Adrenal gland (tissue), 12 donors: Measurements from ENCODE around the gene ERICH4. TPM values are rescaled to one million over a fixed set of nuclear protein-coding genes. Genes with fewer than 3 reads are reported as not detected.

ENCODE experiments used
- DNase-seq, 7 donors: peaks; one replicate each; pipeline ENCODE4 v3.0.0-alpha.2; 2019 to 2020
- H3K27ac ChIP-seq, 5 donors: fragments of 200-600 bp; sonication (generic) in 4 of 5; 1 replicate in 3 of 5; 2 replicates in 2 of 5; pipeline versions ENCODE4 v1.5.1 to v1.8.0; 2016 to 2020; ENCODE audit warnings: mild to moderate bottlenecking in 1 of 5
- H3K27me3 ChIP-seq: fragments of 200-600 bp; 2 replicates; pipeline ENCODE4 v1.8.0; 2021
- H3K36me3 ChIP-seq, 2 donors: fragments of 200-600 bp; replicated peaks in 1 of 2; 1 replicate in 1 of 2; 2 replicates in 1 of 2; pipeline versions ENCODE4 v1.5.1 to v1.8.0; 2018 to 2022
- H3K4me1 ChIP-seq, 2 donors: fragments of 200-600 bp; replicated peaks in 1 of 2; 1 replicate in 1 of 2; 2 replicates in 1 of 2; pipeline versions ENCODE4 v1.5.1 to v1.8.0; 2018 to 2021
- H3K4me3 ChIP-seq, 4 donors: fragments of 200-600 bp; sonication (generic) in 3 of 4; one replicate each; pipeline ENCODE4 v1.5.1; 2016 to 2018
- H3K9me3 ChIP-seq, 3 donors: fragments of 200-600 bp; sonication (generic) in 1 of 3; replicated peaks in 1 of 3; 1 replicate in 2 of 3; 2 replicates in 1 of 3; pipeline versions ENCODE4 v1.5.1 to v1.8.0; 2016 to 2021
- CTCF ChIP-seq, 6 experiments: fragments of 450-650 bp in 4 of 6; fragments of 200-600 bp in 2 of 6; sonication (generic) in 1 of 6; IDR thresholded peaks; 1 replicate in 5 of 6; 2 replicates in 1 of 6; pipeline versions ENCODE4 v1.5.1 to v1.8.0; 2016 to 2021; ENCODE audit warnings: antibody characterized with exemption in 6 of 6, mild to moderate bottlenecking in 2 of 6, moderate library complexity in 1 of 6
- POLR2A ChIP-seq, 2 donors: fragments of 450-650 bp; IDR thresholded peaks; one replicate each; pipeline ENCODE4 v1.6.1; 2017; ENCODE audit warnings: antibody characterized with exemption in 2 of 2, mild to moderate bottlenecking in 2 of 2, moderate library complexity in 1 of 2
- WGBS, 4 donors: extraction: QIAGEN DNeasy Blood & Tissue Kit in 2 of 4; methylation state at CpG; one replicate each; pipeline versions ENCODE4 v1.1.5 to v1.1.7; 2013 to 2017; 5-methylcytosine and 5-hydroxymethylcytosine counted together
- intact Hi-C, 2 donors: fragments of 100-400 bp; cut with DNase I; formaldehyde crosslinking; loops; one replicate each; pipeline versions ENCODE4 v1.14.1 to v1.15.0; 2022 to 2023
- polyA plus RNA-seq, 3 donors: library from polyadenylated mRNA; stranded (reverse); fragments of 200-250 nt in 2 of 3; fragments of 350-450 nt in 1 of 3; fragmentation: Illumina TruSeq in 1 of 3; extraction: RNeasy Lipid Tissue Mini Kit (QIAGEN cat#74804) in 1 of 3; gene quantifications; one replicate each; pipeline ENCODE4 v1.2.3, GENCODE V29; 2013 to 2014
- total RNA-seq, 9 donors: library from RNA; depleted of rRNA in 4 of 9; stranded (reverse); fragments of >200 nt in 4 of 9; fragments of 120-200 nt in 1 of 9; fragmentation: NEBNext Ultra II Directional in 1 of 9; extraction: Animal tissue kit (Norgen Biotek cat#: 25700) in 1 of 9; gene quantifications; one replicate each; pipeline versions ENCODE4 v1.1.0 to v1.2.4, GENCODE V29; 2013 to 2023
- donor health status: healthy with polysubstance abuse.
- donor health status: Bipolar disorder and iron deficiency.
- donor health status: DM: yes; HTN: yes; CAD: no.
- donor health status: DM: no; HTN: no; CAD: no.
- donor health status: DM: no; HTN: no; CAD: no.
- donor health status: DM: yes; HTN: yes; CAD: no.

The ERICH4 gene
- total and polyA plus RNA-seq, 12 donors: 0.10 TPM; not detected in 11

GRCh38 chr19:41428481-41428859 is 14.5 kb upstream of the ERICH4 start:
- 71 to 100% (median 76%) methylated on average over 1 of the region's 1 CpG for whole genome bisulfite sequencing, 4 donors
- H3K27ac ChIP-seq: peak overlapping the region in 3 of 5 donors; percentile 6 to 61 (median 54)
- H3K9me3 ChIP-seq: no peaks in the 10 kb centered on the region
- H3K27me3 ChIP-seq: no peaks in the 10 kb centered on the region
- TF ChIP-seq POLR2A (IDR thresholded peaks at IDR 0.05) (no peak), CTCF (IDR thresholded peaks at IDR 0.05) (no peak)
- peaks cover 15 to 33% of the 10 kb centered on the region in 2 donors for H3K4me1 ChIP-seq
- DNase-seq: no peak
- intact Hi-C loops: loop anchor here in 1 of 2 donors (5.0 to 10.0 kb wide), 2 partner anchors 36 to 54 kb away; partner anchors contain the start of gene TMEM91
- peak overlapping the region in 1 of 4 donors; percentile 38 for H3K4me3 ChIP-seq
- peaks cover 0 to 28% of the 10 kb centered on the region in 2 donors for H3K36me3 ChIP-seq

GRCh38 chr19:41430922-41431321 is 12.0 kb upstream of the ERICH4 start:
- intact Hi-C loops: no loop called here

GRCh38 chr19:41431426-41432386 is 11.2 kb upstream of the ERICH4 start:
- peaks cover 0 to 13% of the 10 kb centered on the region in 2 donors for H3K36me3 ChIP-seq
- peaks cover 15 to 29% of the 10 kb centered on the region in 2 donors for H3K4me1 ChIP-seq
- no peaks in the 10 kb centered on the region for H3K27me3 ChIP-seq
- no peak overlapping the region for H3K4me3 ChIP-seq
- TF ChIP-seq CTCF (IDR thresholded peaks at IDR 0.05) (peak; percentile 18 to 55 (median 46)), POLR2A (IDR thresholded peaks at IDR 0.05) (peak in 1 of 2 donors; percentile 57)
- DNase-seq: peak in 6 of 7 donors; percentile 75 to 91 (median 85)
- intact Hi-C loops: no loop called here
- H3K9me3 ChIP-seq: no peaks in the 10 kb centered on the region
- peak overlapping the region in 4 of 5 donors; percentile 52 to 89 (median 62) for H3K27ac ChIP-seq
- WGBS, 4 donors: 45 to 50% (median 47%) methylated on average over 15 to 23 of the region's 23 CpGs

More at GRCh38 chr19:41430922-41431321, 12.0 kb upstream of the ERICH4 start:
- Histone ChIP-seq H3K9me3 (no peaks in the 10 kb centered on the region), H3K36me3 (peaks cover 0 to 11% of the 10 kb centered on the region in 2 donors), H3K27ac (peak overlapping the region in 3 of 5 donors; percentile 52 to 89 (median 67)), H3K27me3 (no peaks in the 10 kb centered on the region), H3K4me1 (peaks cover 15 to 33% of the 10 kb centered on the region in 2 donors), H3K4me3 (no peak overlapping the region)
- no peak for DNase-seq
- WGBS, 4 donors: 74 to 89% (median 82%) methylated on average over 6 of the region's 6 CpGs
- TF ChIP-seq POLR2A (IDR thresholded peaks at IDR 0.05) (no peak), CTCF (IDR thresholded peaks at IDR 0.05) (no peak)

GRCh38 chr19:41433171-41433570 is 9.8 kb upstream of the ERICH4 start:
- Histone ChIP-seq H3K4me3 (no peak overlapping the region), H3K27me3 (no peaks in the 10 kb centered on the region), H3K27ac (no peak overlapping the region), H3K9me3 (no peaks in the 10 kb centered on the region), H3K36me3 (peaks cover 0 to 17% of the 10 kb centered on the region in 2 donors), H3K4me1 (peaks cover 2 to 19% of the 10 kb centered on the region in 2 donors)
- DNase-seq: no peak
- WGBS, 4 donors: 87 to 91% (median 89%) methylated on average over 13 to 18 of the region's 18 CpGs
- intact Hi-C loops: no loop called here
- TF ChIP-seq POLR2A (IDR thresholded peaks at IDR 0.05) (no peak), CTCF (IDR thresholded peaks at IDR 0.05) (no peak)
